IMR-90 (cell line): ENCODE data around the gene ODAM. TPM values are rescaled to one million over a fixed set of nuclear protein-coding genes. Genes with fewer than 3 reads are reported as not detected.
"Not testable (repeated sequence)": the region's sequence is repeated elsewhere in the genome, so short reads cannot be mapped to it uniquely, and the experiment has no call there.

Experiments used
- ATAC-seq: fragments of 200-7000 bp; cut with Tn5 transposase; 2 replicates; pipeline ENCODE4 v1.9.1; 2020; ENCODE audit warnings: low read depth, mild to moderate bottlenecking, moderate library complexity
- BruUV-seq: library from RNA; stranded (reverse); fragments of 400-500 nt; replicated peaks from 2 replicates; lab custom pipeline; 2021; lab: Mats Ljungman, UMichigan
- CTCF ChIA-PET: fragments of 300-600 bp; formaldehyde crosslinking; extraction: SDS; loops from one replicate; lab custom pipeline; 2021; ENCODE audit warnings: antibody characterized with exemption; lab: Yijun Ruan, JAX
- POLR2A ChIA-PET: fragments of 300-600 bp; sonication (Branson Sonifier 250); formaldehyde crosslinking; loops from one replicate; lab custom pipeline; 2022; ENCODE audit warnings: antibody characterized with exemption; ENCODE audit not compliant: unreplicated experiment; lab: Charles Lee
- DNase-seq: peaks from one replicate; pipeline ENCODE4 v3.0.0; 2013
- H2AFZ ChIP-seq: replicated peaks from 2 replicates; pipeline ENCODE3; 2013; ENCODE audit warnings: low read length, mild to moderate bottlenecking; ENCODE audit not compliant: poor library complexity
- H2AK5ac ChIP-seq: 2 replicates; pipeline ENCODE4 v1.6.1; 2013; ENCODE audit warnings: low read depth, low read length, inconsistent platforms
- H2AK9ac ChIP-seq: replicated peaks from 2 replicates; pipeline ENCODE3; 2013; ENCODE audit warnings: mild to moderate bottlenecking, low read depth, low read length, moderate library complexity; ENCODE audit not compliant: poor library complexity
- H2BK120ac ChIP-seq: 2 replicates; pipeline ENCODE4 v1.6.1; 2013; ENCODE audit warnings: low read depth, low read length, inconsistent platforms
- H2BK15ac ChIP-seq: 3 replicates; pipeline ENCODE4 v1.6.1; 2013; ENCODE audit warnings: low read depth, low read length, inconsistent platforms
- H2BK20ac ChIP-seq: 2 replicates; pipeline ENCODE4 v1.6.1; 2013; ENCODE audit warnings: low read depth, mild to moderate bottlenecking, inconsistent platforms, low read length, moderate library complexity
- H2BK5ac ChIP-seq: 2 replicates; pipeline ENCODE4 v1.6.1; 2013; ENCODE audit warnings: mild to moderate bottlenecking, low read depth, low read length, inconsistent platforms; ENCODE audit not compliant: poor library complexity, severe bottlenecking
- H3K14ac ChIP-seq: replicated peaks from 2 replicates; pipeline ENCODE4 v1.6.1; 2013; ENCODE audit warnings: low read depth, low read length, inconsistent platforms
- H3K18ac ChIP-seq: 2 replicates; pipeline ENCODE4 v1.6.1; 2013; ENCODE audit warnings: low read depth, low read length, control low read depth
- H3K23ac ChIP-seq: 2 replicates; pipeline ENCODE4 v1.6.1; 2013; ENCODE audit warnings: low read depth, low read length, inconsistent platforms
- H3K27ac ChIP-seq: 2 replicates; pipeline ENCODE4 v1.5.1; 2013; ENCODE audit warnings: mild to moderate bottlenecking, control low read depth, low read length; ENCODE audit not compliant: insufficient read depth
- H3K27me3 ChIP-seq: 2 replicates; pipeline ENCODE4 v1.6.1; 2013; ENCODE audit warnings: low read length; ENCODE audit not compliant: control insufficient read depth, insufficient read depth
- H3K36me3 ChIP-seq: 2 replicates; pipeline ENCODE4 v1.6.1; 2013; ENCODE audit warnings: low read length, mixed read lengths; ENCODE audit not compliant: control insufficient read depth, insufficient read depth
- H3K4ac ChIP-seq: 2 replicates; pipeline ENCODE4 v1.6.1; 2013; ENCODE audit warnings: low read depth, low read length, inconsistent platforms
- H3K4me1 ChIP-seq: 2 replicates; pipeline ENCODE4 v1.6.1; 2013; ENCODE audit warnings: low read length, mixed read lengths; ENCODE audit not compliant: control insufficient read depth, insufficient read depth
- H3K4me2 ChIP-seq: 2 replicates; pipeline ENCODE4 v1.6.1; 2013; ENCODE audit warnings: low read depth, mild to moderate bottlenecking, control low read depth, low read length, moderate library complexity
- H3K4me3 ChIP-seq: 2 replicates; pipeline ENCODE4 v1.5.1; 2013; ENCODE audit warnings: low read depth, mild to moderate bottlenecking, control low read depth, low read length, moderate library complexity; ENCODE audit not compliant: insufficient read depth
- H3K56ac ChIP-seq: 2 replicates; pipeline ENCODE4 v1.6.1; 2013; ENCODE audit warnings: low read length, inconsistent platforms; ENCODE audit not compliant: insufficient read depth; ENCODE audit errors: extremely low read depth
- H3K79me1 ChIP-seq, 2 experiments: 2 replicates each; pipeline ENCODE4 v1.6.1; 2013; ENCODE audit warnings: low read length in 2 of 2, inconsistent platforms in 1 of 2, low read depth in 1 of 2
- H3K9ac ChIP-seq: 2 replicates; pipeline ENCODE4 v1.6.1; 2013; ENCODE audit warnings: low read depth, low read length, control low read depth
- H3K9me1 ChIP-seq: 2 replicates; pipeline ENCODE4 v1.6.1; 2013; ENCODE audit warnings: low read length, inconsistent platforms; ENCODE audit not compliant: insufficient read depth
- H3K9me3 ChIP-seq: 2 replicates; pipeline ENCODE4 v1.6.1; 2013; ENCODE audit warnings: low read length; ENCODE audit not compliant: control insufficient read depth, insufficient read depth
- H4K20me1 ChIP-seq: 2 replicates; pipeline ENCODE4 v1.6.1; 2013; ENCODE audit warnings: low read length, inconsistent platforms; ENCODE audit not compliant: insufficient read depth
- H4K5ac ChIP-seq: 2 replicates; pipeline ENCODE4 v1.6.1; 2013; ENCODE audit warnings: mild to moderate bottlenecking, low read depth, low read length, control low read depth
- H4K8ac ChIP-seq, 2 experiments: 2 replicates each; pipeline ENCODE4 v1.6.1; 2013; ENCODE audit warnings: low read depth in 2 of 2, low read length in 2 of 2, control low read depth in 1 of 2, inconsistent platforms in 1 of 2
- H4K91ac ChIP-seq: 2 replicates; pipeline ENCODE4 v1.6.1; 2013; ENCODE audit warnings: low read depth, low read length, inconsistent platforms; ENCODE audit not compliant: insufficient read depth
- WGBS, 2 experiments: methylation state at CpG; one replicate each; pipeline versions ENCODE4 v1.1.5 to v1.1.7; 2013; ENCODE audit warnings: missing lambda C conversion rate in 2 of 2; ENCODE audit not compliant: insufficient read length in 1 of 2; ENCODE audit errors: extremely low coverage in 2 of 2; 5-methylcytosine and 5-hydroxymethylcytosine counted together
- dilution Hi-C: fragments of 300-500 bp; cut with HindIII; formaldehyde crosslinking; loops from one replicate; pipeline ENCODE4 v1.14.3; 2018; ENCODE audit warnings: low sequenced_read_pairs; ENCODE audit not compliant: unreplicated experiment
- in situ Hi-C: fragments of 300-500 bp; cut with MboI; formaldehyde crosslinking; loops from 3 replicates; pipeline ENCODE4 v1.14.3; 2019; ENCODE audit warnings: low sequenced_read_pairs, inconsistent platforms, mixed read lengths
- intact Hi-C: fragments of 100-400 bp; cut with micrococcal nuclease; formaldehyde crosslinking; loops from 2 replicates; pipeline ENCODE4 v1.10.0; 2022
- polyA plus RNA-seq, 3 experiments: library from polyadenylated mRNA; depleted of rRNA; stranded (reverse); fragments of >200 nt; gene quantifications; 2 replicates each; pipeline ENCODE4 v1.2.3, GENCODE V29; 2012; ENCODE audit warnings: low replicate concordance in 1 of 3
- total RNA-seq: library from RNA; depleted of rRNA; stranded (reverse); fragments of >200 nt; gene quantifications from 2 replicates; pipeline ENCODE4 v1.2.3, GENCODE V29; 2012

ODAM gene
- total and polyA plus RNA-seq, 2 of the 4 experiments (the other 2 are of a cell fraction), result not detected

DNA sequence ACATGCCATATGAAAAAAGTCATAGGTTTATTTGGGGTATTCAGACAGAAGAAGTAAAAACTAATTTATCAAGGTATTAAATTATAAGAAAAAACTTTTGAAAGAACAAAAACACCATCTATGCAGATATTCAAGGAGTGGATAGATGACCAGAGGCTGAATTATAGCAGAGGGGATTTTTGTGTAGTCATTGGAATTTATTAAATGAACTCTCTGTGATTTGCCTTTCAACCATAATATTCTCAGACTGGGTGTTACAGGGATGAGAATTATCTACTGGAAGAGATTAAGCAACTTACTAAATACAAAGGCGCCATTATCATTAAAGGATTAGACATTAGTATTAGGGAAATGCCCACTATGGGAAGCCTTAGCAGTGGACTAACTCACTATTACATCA lies 21.0 kb downstream of the ODAM start:
- intact Hi-C loops, H2AK9ac ChIP-seq: not testable (repeated sequence)
- WGBS, 2 experiments, result no CpG with 5 or more reads among the region's 1 CpG

DNA sequence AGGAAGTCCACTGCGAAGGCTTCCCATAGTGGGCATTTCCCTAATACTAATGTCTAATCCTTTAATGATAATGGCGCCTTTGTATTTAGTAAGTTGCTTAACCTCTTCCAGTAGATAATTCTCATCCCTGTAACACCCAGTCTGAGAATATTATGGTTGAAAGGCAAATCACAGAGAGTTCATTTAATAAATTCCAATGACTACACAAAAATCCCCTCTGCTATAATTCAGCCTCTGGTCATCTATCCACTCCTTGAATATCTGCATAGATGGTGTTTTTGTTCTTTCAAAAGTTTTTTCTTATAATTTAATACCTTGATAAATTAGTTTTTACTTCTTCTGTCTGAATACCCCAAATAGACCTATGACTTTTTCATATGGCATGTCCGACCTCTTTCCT lies 25.9 kb downstream of the ODAM start:
- DNase-seq, H3K23ac ChIP-seq, POLR2A ChIA-PET, H3K4ac ChIP-seq, H2AFZ ChIP-seq, H3K4me2 ChIP-seq, H3K79me1 ChIP-seq, H3K27ac ChIP-seq, H3K9me3 ChIP-seq, H4K8ac ChIP-seq, H3K4me1 ChIP-seq, H2AK9ac ChIP-seq, H3K14ac ChIP-seq, H2BK20ac ChIP-seq, H2BK120ac ChIP-seq, H3K27me3 ChIP-seq, H2BK15ac ChIP-seq, intact Hi-C loops, H3K36me3 ChIP-seq, H4K20me1 ChIP-seq, H4K91ac ChIP-seq, dilution Hi-C loops, H3K56ac ChIP-seq, H2BK5ac ChIP-seq, H3K4me3 ChIP-seq, in situ Hi-C loops, H3K9me1 ChIP-seq, BruUV-seq, H3K18ac ChIP-seq, CTCF ChIA-PET, H3K9ac ChIP-seq, ATAC-seq, H4K5ac ChIP-seq, H2AK5ac ChIP-seq: not testable (repeated sequence)
- no CpG with 5 or more reads among the region's 3 CpGs for WGBS, 2 experiments

More for the DNA sequence above, 21.0 kb downstream of the ODAM start:
- ATAC-seq, H2BK5ac ChIP-seq, H3K9ac ChIP-seq, H3K36me3 ChIP-seq, H4K8ac ChIP-seq, H3K4me3 ChIP-seq, H3K27ac ChIP-seq, H3K79me1 ChIP-seq, H2AK5ac ChIP-seq, H4K5ac ChIP-seq, H2BK15ac ChIP-seq, H4K20me1 ChIP-seq, H2BK120ac ChIP-seq, dilution Hi-C loops, CTCF ChIA-PET, POLR2A ChIA-PET, H3K4ac ChIP-seq, H2BK20ac ChIP-seq, H4K91ac ChIP-seq, BruUV-seq, in situ Hi-C loops, H3K18ac ChIP-seq, H3K27me3 ChIP-seq, H3K4me1 ChIP-seq, H3K9me1 ChIP-seq, H3K9me3 ChIP-seq, H3K14ac ChIP-seq, DNase-seq, H2AFZ ChIP-seq, H3K4me2 ChIP-seq, H3K56ac ChIP-seq, H3K23ac ChIP-seq: not testable (repeated sequence)
